HG03066 (cell line): ENCODE results near the gene PTPN2.

Experiments
- ATAC-seq: cut with Tn5 transposase; IDR thresholded peaks from one replicate; pipeline ENCODE4 v1.9.1; 2021; ENCODE audit warnings: low read depth; ENCODE audit not compliant: unreplicated experiment

PTPN2 gene

GRCh38 chr18:12860530-12860929 lies 23.5 kb downstream of the PTPN2 start:
- ATAC-seq: no peak

GRCh38 chr18:12858991-12859390 lies 25.0 kb downstream of the PTPN2 start:
- ATAC-seq: no peak

- no peak for ATAC-seq
Observed at GRCh38 chr18:12857991-12858544, 26.0 kb downstream of the PTPN2 start.

GRCh38 chr18:12857215-12857905 lies 26.7 kb downstream of the PTPN2 start:
- ATAC-seq: no peak

GRCh38 chr18:12855916-12856315 lies 28.1 kb downstream of the PTPN2 start:
- no peak for ATAC-seq

DNA sequence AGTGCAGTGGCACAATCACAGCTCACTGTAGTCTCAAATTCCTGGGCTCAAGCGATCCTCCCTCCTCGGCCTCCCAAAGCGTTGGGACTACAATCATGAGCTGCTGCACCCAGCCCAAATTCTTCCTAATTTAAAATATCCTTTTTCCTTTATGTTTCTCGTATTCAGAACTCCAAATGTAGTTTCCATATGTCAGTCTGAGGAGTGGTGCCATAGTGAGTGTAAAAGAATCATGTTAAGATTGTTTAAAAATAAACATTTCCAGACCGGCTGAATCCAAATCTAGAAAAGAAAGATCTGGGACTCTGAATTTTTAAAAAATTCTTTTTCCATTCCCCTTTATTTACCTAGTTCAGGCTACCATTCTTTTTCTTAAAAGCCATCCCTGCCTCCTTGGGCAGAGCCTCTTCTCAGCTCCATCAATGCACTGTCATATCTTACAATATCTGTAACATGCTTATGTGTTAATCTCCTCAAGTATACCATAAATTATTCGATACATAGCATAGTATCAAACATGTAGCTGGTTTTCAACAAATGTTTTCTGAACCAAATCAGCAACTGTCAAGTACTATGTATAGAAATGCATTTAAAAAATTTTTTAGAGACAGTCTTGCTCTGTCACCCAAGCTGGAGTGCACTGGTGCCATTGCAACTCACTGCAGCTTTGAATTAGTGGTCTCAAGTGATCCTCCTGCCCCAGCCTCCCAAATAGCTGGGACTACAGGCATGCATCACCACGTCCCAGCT lies 31.3 kb downstream of the PTPN2 start:
- no peak for ATAC-seq

- no peak for ATAC-seq
Observed at GRCh38 chr18:12851716-12852115, 32.3 kb downstream of the PTPN2 start.

DNA sequence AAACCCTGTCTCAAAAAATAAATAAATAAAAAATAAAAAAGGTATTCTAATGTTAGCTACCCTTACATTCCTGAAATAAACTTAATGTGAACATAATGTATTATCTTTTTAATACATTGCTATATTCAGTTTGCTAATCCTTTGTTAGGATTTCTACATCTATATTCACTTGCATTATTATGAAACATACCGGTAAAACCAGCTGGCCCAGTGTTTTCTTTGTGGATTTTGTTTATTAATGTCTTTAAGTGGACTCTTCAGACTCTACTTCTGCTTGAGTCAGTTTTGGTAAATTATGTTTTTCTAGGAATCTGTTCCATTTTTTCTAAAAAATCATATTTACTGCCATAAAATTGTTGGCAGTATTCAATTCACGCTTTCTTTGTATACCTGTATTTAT lies 34.5 kb downstream of the PTPN2 start:
- ATAC-seq: no peak

DNA sequence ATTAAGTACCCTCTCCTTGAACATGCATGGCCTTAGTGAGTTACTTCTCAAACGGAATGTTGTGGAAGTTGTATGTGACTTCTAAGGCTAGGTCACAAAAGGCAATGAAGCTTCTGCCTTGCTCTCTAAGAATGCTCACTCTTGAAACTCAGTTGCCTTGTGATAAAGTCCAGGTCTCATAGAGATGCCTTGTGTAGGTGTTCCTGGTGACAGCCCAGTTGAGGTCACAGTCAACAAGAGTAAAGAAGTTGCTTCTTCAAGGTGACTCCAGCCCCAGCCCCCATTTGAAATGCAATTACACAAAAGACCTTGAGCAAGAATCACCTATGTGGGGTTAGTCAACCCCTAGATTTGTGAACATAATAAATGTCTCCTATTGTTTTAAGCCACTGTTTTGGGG lies 35.6 kb downstream of the PTPN2 start:
- no peak for ATAC-seq

DNA sequence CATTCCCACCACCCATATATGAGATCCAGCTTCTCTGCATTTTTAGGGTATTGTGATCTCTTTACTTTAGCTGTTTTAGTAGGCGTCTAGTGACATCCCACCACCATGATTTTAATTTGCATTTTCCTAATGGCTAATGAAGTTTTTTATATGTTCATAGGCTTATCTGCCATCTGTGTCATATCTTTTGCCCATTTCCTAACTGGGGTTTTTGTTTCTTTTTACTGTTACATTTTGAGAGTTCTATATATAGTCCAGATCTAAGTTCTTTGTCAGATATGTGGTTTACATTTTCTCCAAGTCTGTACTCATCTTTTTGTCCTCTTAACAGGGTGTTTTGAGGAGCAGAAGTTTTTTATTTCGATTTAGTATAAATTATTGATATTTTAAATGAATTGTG lies 39.6 kb downstream of the PTPN2 start:
- ATAC-seq: no peak

DNA sequence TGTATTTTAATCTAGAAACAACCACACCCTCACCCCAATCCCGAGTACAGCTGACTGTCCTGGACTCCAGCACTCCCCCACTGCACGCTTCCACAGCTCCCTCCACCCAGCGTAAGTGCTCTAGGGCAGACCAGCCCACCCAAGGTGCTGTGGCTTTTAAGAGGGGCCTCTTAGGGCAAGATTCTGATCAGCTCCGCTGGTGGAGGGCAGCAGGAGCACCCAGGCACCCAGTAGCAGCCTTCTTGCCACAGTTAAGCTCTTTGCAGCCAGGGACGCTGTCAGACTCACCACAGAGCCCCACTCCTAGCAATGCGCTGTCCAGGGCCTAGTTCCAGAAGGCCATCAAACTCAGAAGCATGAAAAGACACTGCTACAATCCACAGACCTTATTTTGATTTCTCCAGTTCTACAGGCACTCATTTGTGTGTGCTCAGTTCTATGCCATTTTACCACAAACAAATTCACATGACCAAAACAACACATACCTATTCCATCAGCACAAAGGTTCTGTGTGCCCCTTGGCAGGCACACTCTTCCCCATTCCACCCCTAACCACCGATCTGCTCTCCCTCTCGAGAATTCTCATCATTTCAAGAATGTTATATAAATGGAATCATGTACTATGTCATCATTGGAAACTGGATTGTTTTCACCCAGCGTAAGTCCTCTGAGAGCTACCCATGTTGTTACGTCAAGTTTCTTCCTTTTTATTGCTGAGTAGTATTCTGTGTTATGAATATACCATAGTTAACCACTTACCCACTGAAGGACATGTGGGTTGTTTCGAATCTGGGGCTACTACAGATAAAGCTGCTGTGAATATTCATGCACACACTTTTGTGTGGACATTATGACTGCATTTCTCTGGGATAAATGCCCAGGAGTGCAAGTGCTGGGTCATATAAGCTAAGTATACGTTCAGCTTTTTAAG lies 40.4 kb downstream of the PTPN2 start:
- no peak for ATAC-seq

DNA sequence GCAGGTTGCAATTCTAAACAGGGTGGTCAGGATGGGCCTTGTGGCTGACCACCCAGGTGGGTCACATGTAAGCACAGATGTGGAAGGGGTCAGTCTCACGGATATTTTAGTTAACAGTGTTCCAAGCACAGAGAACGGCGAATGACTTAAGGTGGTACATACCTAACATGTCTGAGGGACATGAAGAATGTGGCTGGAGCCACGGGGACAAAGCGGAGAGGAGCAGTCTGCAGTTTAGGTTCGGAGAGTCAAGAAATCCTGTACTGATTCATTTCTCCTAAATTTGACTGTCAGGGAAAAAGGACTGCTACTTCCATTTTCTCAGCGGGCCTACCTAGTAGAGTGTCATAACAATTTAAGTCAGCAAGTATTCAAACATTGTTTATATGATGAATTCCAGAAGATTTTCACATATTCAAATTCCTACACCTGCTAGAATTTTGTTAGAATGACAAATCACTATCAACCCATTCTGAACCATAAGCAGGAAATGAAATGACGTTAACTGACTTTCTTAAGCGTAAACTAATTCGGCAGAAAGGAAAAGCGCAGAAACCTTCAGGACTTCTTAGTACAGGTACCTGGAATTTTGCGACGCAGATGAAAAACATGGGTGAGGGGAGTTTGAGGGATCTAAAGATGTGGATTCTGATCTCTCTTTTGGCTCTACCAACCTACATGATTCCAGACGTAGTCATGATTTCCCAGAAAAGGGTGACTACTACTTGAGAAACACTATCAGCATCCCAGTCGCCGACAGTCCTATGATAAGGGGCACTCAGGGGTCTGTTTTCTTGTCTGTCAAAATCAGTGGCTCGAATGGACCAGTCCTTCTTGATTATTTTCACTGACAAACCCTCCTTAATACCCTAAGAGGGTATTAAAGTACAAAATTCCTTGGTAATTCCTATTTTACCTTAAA lies 41.3 kb downstream of the PTPN2 start:
- ATAC-seq: no peak

GRCh38 chr18:12841070-12841469 lies 43.0 kb downstream of the PTPN2 start:
- ATAC-seq: no peak

DNA sequence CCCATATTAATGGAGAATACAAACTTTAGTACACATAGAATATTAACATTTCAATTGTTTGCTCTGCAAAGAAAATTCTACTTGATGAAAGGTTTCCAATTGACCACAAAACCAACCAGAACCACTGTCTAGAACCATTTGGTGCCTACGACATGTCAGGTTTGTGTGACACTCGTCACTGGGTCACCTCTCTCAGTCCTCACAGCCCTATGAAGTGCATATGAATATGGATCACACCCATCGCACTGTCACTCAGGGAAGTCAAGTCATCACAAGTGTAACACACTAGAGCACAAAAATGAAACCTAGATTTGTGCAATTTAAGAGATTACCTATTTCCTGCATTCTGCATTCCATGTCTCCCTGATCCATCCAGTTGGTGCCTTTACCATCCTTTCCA lies 43.7 kb downstream of the PTPN2 start:
- ATAC-seq: no peak

GRCh38 chr18:12839526-12840196 lies 44.4 kb downstream of the PTPN2 start:
- peak; percentile 66 for ATAC-seq

DNA sequence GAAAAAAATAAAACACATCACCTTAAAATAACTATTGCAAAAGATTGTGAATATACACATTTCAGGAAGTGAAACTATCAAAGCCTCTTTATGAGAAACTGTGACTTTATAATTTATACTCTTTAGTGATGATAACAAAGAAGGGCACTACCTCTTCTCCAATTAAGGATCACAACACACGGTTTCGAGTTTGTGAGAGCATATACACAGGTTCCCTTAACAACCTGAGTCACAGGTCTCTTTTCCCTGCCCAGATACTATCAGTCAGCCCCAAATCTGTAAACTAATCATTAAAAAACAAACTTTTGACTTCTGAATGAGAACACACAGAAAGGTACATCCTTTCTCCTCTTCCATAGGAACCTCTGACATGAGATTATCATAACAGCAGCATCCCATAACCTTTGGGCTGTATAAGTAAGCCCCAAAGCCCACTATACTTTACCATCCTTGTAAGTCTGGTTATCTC lies 44.9 kb downstream of the PTPN2 start:
- peak; percentile 40 for ATAC-seq

DNA sequence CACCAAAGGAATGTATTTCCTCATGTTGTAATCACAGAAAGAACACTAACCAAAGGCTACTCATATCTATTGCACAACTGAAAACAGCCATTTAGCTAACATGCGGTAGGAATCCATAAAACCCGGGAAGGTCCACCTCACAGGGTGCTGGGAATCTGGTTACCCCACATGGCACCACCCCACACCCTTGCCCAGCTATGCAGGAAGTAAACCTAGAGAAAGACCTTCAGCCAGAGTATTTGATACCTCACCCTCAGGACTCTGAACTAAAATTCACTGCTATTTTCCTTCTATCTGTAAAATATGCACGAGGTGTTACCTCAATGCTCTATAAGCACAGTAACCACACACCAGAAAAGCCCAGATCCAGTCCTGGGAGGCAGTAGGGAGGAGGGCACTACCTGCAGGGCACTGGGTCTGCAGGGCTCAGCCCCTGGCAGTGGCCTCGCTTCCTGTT lies 45.8 kb downstream of the PTPN2 start:
- no peak for ATAC-seq

- ATAC-seq: no peak
Observed at GRCh38 chr18:12837747-12838146, 46.3 kb downstream of the PTPN2 start.

- ATAC-seq: no peak
Observed at GRCh38 chr18:12836551-12836950, 47.5 kb downstream of the PTPN2 start.
